NCI-H1105 treated with DMSO at 0.1 percent for 48 hours (cell line): ENCODE results near the gene BCL7C.
"Not testable (repeated sequence)": the region's sequence is repeated elsewhere in the genome, so short reads cannot be mapped to it uniquely, and the experiment has no call there.

ENCODE experiments used
- DNase-seq: peaks from one replicate; lab custom pipeline; 2025; lab: John Stamatoyannopoulos, UW

BCL7C gene

GRCh38 chr16:30860729-30861128 is 33.1 kb downstream of the BCL7C start:
- DNase-seq: not testable (repeated sequence)

GRCh38 chr16:30858829-30859423 is 35.0 kb downstream of the BCL7C start:
- DNase-seq: no peak

GRCh38 chr16:30858111-30858495 is 35.8 kb downstream of the BCL7C start:
- DNase-seq: no peak

- DNase-seq: no peak
These were observed 40.1 kb downstream of the BCL7C start for GRCh38 chr16:30853758-30854157.

- DNase-seq: no peak
These were observed 43.6 kb downstream of the BCL7C start for GRCh38 chr16:30850246-30850645.

GRCh38 chr16:30846649-30847402 is 47.1 kb downstream of the BCL7C start:
- DNase-seq: no peak

- peak; percentile 57 for DNase-seq
These were observed 49.0 kb downstream of the BCL7C start for GRCh38 chr16:30844671-30845449.

- no peak for DNase-seq
These were observed 49.6 kb downstream of the BCL7C start for GRCh38 chr16:30844346-30844670.

- DNase-seq: no peak
These were observed 50.4 kb downstream of the BCL7C start for GRCh38 chr16:30843501-30843900.

- no peak for DNase-seq
These were observed 50.9 kb downstream of the BCL7C start for GRCh38 chr16:30842971-30843370.

- no peak for DNase-seq
These were observed 52.5 kb downstream of the BCL7C start for GRCh38 chr16:30841332-30841731.

GRCh38 chr16:30840611-30841010 is 53.3 kb downstream of the BCL7C start:
- no peak for DNase-seq

- no peak for DNase-seq
These were observed 54.2 kb downstream of the BCL7C start for GRCh38 chr16:30839523-30840227.

GRCh38 chr16:30838876-30839471 is 54.9 kb downstream of the BCL7C start:
- no peak for DNase-seq

GRCh38 chr16:30837904-30838303 is 56.0 kb downstream of the BCL7C start:
- no peak for DNase-seq
